HepG2 (cell line): ENCODE data around the gene CAPN9. TPM values are rescaled to one million over a fixed set of nuclear protein-coding genes. Genes with fewer than 3 reads are reported as not detected.

Experiments
- CCAR2 ChIP-seq: fragments of 200-400 bp; formaldehyde crosslinking; optimal IDR thresholded peaks from 2 replicates; pipeline ENCODE3; 2018; ENCODE audit warnings: low read depth, mild to moderate bottlenecking, low read length, moderate library complexity
- DPF2 ChIP-seq: sonication (generic); formaldehyde crosslinking; IDR thresholded peaks from 2 replicates; pipeline ENCODE4 v1.4.0; 2020; ENCODE audit warnings: mild to moderate bottlenecking, low read depth, missing genetic modification reagents, borderline replicate concordance
- GMEB2 ChIP-seq: IDR thresholded peaks from 2 replicates; pipeline ENCODE4 v1.6.1; 2016; ENCODE audit warnings: missing biosample characterization, missing genetic modification reagents, low read depth
- HHEX ChIP-seq: IDR thresholded peaks from 2 replicates; pipeline ENCODE4 v1.6.1; 2016; ENCODE audit warnings: control low read depth
- NBN ChIP-seq: fragments of 450-650 bp; conservative IDR thresholded peaks from 2 replicates; pipeline ENCODE4 v1.6.1; 2017
- NFE2L1 ChIP-seq: sonication (generic); formaldehyde crosslinking; IDR thresholded peaks from 2 replicates; pipeline ENCODE4 v1.4.0; 2020; ENCODE audit warnings: missing genetic modification reagents, mild to moderate bottlenecking, borderline replicate concordance
- ZFP36L2 ChIP-seq: sonication (generic); formaldehyde crosslinking; IDR thresholded peaks from 2 replicates; pipeline ENCODE4 v1.4.0; 2020; ENCODE audit warnings: missing genetic modification reagents
- ZNF282 ChIP-seq: fragments of 450-650 bp; IDR thresholded peaks from 2 replicates; pipeline ENCODE4 v1.6.1; 2018; ENCODE audit not compliant: partially characterized antibody
- ZNF484 ChIP-seq: sonication (generic); formaldehyde crosslinking; IDR thresholded peaks from 2 replicates; pipeline ENCODE4 v1.5.1; 2020; ENCODE audit warnings: mild to moderate bottlenecking, low read depth, missing genetic modification reagents, borderline replicate concordance
- ZSCAN25 ChIP-seq: sonication (generic); formaldehyde crosslinking; IDR thresholded peaks from 2 replicates; pipeline ENCODE4 v1.8.0; 2022; ENCODE audit warnings: mild to moderate bottlenecking, missing genetic modification reagents
- polyA plus RNA-seq, 8 experiments: library from polyadenylated mRNA; depleted of rRNA in 3 of 8; stranded (reverse) in 7 of 8; unstranded in 1 of 8; fragments of >200 nt; fragmentation: Illumina TruSeq in 4 of 8; extraction: Trizol in 4 of 8; gene quantifications; 2 replicates each; pipeline versions ENCODE4 v1.2.1 to v1.2.3, GENCODE V29; 2011 to 2016; ENCODE audit warnings: low read depth in 4 of 8, missing spikeins in 1 of 8, mixed read lengths in 1 of 8; ENCODE audit not compliant: insufficient read depth in 1 of 8
- total RNA-seq, 5 experiments: library from RNA; depleted of rRNA; stranded (reverse); fragments of >200 nt; fragmentation: Illumina TruSeq; extraction: Trizol; gene quantifications; 2 replicates each; pipeline ENCODE4 v1.2.3, GENCODE V29; 2016; ENCODE audit warnings: low read depth in 1 of 5
- TF ChIP-seq, protein P1 (sequence below): sonication (generic); formaldehyde crosslinking; IDR thresholded peaks from 2 replicates; pipeline ENCODE4 v1.4.0; 2020; ENCODE audit warnings: missing genetic modification reagents
- TF ChIP-seq, protein P2 (sequence below): IDR thresholded peaks from 2 replicates; pipeline ENCODE4 v1.4.0; 2020; ENCODE audit warnings: mild to moderate bottlenecking, missing genetic modification reagents
- TF ChIP-seq, protein P3 (sequence below): sonication (generic); formaldehyde crosslinking; IDR thresholded peaks from 2 replicates; pipeline ENCODE4 v1.5.0; 2020; ENCODE audit warnings: mild to moderate bottlenecking, missing genetic modification reagents, moderate library complexity

The CAPN9 gene
- total and polyA plus RNA-seq, 2 of the 13 experiments (the other 11 are each of a cell fraction or from before 2014, with no cell fraction given), result 0.04 to 0.31 TPM

GRCh38 chr1:230709619-230710542 lies 37.3 kb upstream of the CAPN9 start (continued):
- TF ChIP-seq, protein P1, sequence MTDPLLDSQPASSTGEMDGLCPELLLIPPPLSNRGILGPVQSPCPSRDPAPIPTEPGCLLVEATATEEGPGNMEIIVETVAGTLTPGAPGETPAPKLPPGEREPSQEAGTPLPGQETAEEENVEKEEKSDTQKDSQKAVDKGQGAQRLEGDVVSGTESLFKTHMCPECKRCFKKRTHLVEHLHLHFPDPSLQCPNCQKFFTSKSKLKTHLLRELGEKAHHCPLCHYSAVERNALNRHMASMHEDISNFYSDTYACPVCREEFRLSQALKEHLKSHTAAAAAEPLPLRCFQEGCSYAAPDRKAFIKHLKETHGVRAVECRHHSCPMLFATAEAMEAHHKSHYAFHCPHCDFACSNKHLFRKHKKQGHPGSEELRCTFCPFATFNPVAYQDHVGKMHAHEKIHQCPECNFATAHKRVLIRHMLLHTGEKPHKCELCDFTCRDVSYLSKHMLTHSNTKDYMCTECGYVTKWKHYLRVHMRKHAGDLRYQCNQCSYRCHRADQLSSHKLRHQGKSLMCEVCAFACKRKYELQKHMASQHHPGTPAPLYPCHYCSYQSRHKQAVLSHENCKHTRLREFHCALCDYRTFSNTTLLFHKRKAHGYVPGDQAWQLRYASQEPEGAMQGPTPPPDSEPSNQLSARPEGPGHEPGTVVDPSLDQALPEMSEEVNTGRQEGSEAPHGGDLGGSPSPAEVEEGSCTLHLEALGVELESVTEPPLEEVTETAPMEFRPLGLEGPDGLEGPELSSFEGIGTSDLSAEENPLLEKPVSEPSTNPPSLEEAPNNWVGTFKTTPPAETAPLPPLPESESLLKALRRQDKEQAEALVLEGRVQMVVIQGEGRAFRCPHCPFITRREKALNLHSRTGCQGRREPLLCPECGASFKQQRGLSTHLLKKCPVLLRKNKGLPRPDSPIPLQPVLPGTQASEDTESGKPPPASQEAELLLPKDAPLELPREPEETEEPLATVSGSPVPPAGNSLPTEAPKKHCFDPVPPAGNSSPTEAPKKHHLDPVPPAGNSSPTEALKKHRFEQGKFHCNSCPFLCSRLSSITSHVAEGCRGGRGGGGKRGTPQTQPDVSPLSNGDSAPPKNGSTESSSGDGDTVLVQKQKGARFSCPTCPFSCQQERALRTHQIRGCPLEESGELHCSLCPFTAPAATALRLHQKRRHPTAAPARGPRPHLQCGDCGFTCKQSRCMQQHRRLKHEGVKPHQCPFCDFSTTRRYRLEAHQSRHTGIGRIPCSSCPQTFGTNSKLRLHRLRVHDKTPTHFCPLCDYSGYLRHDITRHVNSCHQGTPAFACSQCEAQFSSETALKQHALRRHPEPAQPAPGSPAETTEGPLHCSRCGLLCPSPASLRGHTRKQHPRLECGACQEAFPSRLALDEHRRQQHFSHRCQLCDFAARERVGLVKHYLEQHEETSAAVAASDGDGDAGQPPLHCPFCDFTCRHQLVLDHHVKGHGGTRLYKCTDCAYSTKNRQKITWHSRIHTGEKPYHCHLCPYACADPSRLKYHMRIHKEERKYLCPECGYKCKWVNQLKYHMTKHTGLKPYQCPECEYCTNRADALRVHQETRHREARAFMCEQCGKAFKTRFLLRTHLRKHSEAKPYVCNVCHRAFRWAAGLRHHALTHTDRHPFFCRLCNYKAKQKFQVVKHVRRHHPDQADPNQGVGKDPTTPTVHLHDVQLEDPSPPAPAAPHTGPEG (CRISPR knock-in tag), result no peak
- TF ChIP-seq CCAR2 (no peak), ZSCAN25 (CRISPR knock-in tag) (peak; percentile 7; the same call in 1 of the 2 replicates), DPF2 (CRISPR knock-in tag) (0 out of 2 replicates have a peak, but pooled peaks have one; percentile 30), NBN (no peak), HHEX (CRISPR knock-in tag) (no peak), GMEB2 (CRISPR knock-in tag) (no peak), ZFP36L2 (no peak), ZNF484 (no peak), NFE2L1 (CRISPR knock-in tag) (no peak; the same call in 1 of the 2 replicates), ZNF282 (no peak)
- TF ChIP-seq, protein P2, sequence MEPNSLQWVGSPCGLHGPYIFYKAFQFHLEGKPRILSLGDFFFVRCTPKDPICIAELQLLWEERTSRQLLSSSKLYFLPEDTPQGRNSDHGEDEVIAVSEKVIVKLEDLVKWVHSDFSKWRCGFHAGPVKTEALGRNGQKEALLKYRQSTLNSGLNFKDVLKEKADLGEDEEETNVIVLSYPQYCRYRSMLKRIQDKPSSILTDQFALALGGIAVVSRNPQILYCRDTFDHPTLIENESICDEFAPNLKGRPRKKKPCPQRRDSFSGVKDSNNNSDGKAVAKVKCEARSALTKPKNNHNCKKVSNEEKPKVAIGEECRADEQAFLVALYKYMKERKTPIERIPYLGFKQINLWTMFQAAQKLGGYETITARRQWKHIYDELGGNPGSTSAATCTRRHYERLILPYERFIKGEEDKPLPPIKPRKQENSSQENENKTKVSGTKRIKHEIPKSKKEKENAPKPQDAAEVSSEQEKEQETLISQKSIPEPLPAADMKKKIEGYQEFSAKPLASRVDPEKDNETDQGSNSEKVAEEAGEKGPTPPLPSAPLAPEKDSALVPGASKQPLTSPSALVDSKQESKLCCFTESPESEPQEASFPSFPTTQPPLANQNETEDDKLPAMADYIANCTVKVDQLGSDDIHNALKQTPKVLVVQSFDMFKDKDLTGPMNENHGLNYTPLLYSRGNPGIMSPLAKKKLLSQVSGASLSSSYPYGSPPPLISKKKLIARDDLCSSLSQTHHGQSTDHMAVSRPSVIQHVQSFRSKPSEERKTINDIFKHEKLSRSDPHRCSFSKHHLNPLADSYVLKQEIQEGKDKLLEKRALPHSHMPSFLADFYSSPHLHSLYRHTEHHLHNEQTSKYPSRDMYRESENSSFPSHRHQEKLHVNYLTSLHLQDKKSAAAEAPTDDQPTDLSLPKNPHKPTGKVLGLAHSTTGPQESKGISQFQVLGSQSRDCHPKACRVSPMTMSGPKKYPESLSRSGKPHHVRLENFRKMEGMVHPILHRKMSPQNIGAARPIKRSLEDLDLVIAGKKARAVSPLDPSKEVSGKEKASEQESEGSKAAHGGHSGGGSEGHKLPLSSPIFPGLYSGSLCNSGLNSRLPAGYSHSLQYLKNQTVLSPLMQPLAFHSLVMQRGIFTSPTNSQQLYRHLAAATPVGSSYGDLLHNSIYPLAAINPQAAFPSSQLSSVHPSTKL (CRISPR knock-in tag), result peak; percentile 13; the same call in 1 of the 2 replicates
- TF ChIP-seq, protein P3, sequence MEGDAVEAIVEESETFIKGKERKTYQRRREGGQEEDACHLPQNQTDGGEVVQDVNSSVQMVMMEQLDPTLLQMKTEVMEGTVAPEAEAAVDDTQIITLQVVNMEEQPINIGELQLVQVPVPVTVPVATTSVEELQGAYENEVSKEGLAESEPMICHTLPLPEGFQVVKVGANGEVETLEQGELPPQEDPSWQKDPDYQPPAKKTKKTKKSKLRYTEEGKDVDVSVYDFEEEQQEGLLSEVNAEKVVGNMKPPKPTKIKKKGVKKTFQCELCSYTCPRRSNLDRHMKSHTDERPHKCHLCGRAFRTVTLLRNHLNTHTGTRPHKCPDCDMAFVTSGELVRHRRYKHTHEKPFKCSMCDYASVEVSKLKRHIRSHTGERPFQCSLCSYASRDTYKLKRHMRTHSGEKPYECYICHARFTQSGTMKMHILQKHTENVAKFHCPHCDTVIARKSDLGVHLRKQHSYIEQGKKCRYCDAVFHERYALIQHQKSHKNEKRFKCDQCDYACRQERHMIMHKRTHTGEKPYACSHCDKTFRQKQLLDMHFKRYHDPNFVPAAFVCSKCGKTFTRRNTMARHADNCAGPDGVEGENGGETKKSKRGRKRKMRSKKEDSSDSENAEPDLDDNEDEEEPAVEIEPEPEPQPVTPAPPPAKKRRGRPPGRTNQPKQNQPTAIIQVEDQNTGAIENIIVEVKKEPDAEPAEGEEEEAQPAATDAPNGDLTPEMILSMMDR (CRISPR knock-in tag), result no peak
